ENCODE measurements around the gene CD34.
A peak's percentile ranks its signal among the peaks of the same experiment; 100 is the strongest.

Gene CD34

DNA sequence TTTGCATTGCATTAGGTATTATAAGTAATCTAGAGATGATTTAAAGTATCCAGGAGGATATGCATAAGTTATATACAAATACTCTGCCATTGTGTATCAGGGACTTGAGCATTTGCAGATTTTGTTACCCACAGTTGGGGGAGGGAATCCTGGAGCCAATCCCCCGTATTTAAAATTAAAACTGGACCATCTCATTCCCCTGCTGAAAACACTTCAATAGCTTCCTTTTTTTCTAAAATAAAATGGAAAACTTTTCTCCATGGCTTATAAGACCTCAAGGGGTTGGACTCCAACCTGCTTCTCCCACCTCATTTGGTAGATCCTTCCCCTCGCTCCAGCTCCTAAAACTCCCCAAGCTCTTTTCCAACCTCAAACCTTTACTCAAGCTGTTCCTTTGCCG, 10.4 kb upstream of the CD34 start:
- Histone ChIP-seq H3K27ac (ENCODE audit: low read length) (no peak overlapping the region), H3K4me1 (ENCODE audit: low read length) (peaks cover 45% of the 10 kb centered on the region), H3K9ac (ENCODE audit: low read length) (no peak overlapping the region), H3K27me3 (ENCODE audit: low read depth, low read length) (peaks cover 6% of the 10 kb centered on the region; the same call in 1 of the 2 replicates), H2AFZ (ENCODE audit: low read depth, low read length) (no peak overlapping the region), H3K36me3 (replicated peaks; ENCODE audit: low read depth, low read length) (no peaks in the 10 kb centered on the region), H4K20me1 (ENCODE audit: insufficient read depth, low read length) (no peaks in the 10 kb centered on the region), H3K79me2 (ENCODE audit: low read length) (no peaks in the 10 kb centered on the region), H3K9me3 (ENCODE audit: insufficient read depth, low read length) (no peaks in the 10 kb centered on the region), H3K4me3 (ENCODE audit: low read length) (no peak overlapping the region), H3K4me2 (ENCODE audit: low read length) (no peak overlapping the region)
- TF ChIP-seq EZH2phosphoT487 (IDR thresholded peaks at IDR 0.05; ENCODE audit: low read depth), result no peak
- TF ChIP-seq, protein P1, sequence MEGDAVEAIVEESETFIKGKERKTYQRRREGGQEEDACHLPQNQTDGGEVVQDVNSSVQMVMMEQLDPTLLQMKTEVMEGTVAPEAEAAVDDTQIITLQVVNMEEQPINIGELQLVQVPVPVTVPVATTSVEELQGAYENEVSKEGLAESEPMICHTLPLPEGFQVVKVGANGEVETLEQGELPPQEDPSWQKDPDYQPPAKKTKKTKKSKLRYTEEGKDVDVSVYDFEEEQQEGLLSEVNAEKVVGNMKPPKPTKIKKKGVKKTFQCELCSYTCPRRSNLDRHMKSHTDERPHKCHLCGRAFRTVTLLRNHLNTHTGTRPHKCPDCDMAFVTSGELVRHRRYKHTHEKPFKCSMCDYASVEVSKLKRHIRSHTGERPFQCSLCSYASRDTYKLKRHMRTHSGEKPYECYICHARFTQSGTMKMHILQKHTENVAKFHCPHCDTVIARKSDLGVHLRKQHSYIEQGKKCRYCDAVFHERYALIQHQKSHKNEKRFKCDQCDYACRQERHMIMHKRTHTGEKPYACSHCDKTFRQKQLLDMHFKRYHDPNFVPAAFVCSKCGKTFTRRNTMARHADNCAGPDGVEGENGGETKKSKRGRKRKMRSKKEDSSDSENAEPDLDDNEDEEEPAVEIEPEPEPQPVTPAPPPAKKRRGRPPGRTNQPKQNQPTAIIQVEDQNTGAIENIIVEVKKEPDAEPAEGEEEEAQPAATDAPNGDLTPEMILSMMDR (IDR thresholded peaks at IDR 0.05; ENCODE audit: low read depth, low read length), result no peak

GRCh38 chr1:207920444-207921021, 9.6 kb upstream of the CD34 start:
- Histone ChIP-seq H3K4me2 (ENCODE audit: low read length) (no peak overlapping the region), H3K79me2 (ENCODE audit: low read length) (no peaks in the 10 kb centered on the region)

DNA sequence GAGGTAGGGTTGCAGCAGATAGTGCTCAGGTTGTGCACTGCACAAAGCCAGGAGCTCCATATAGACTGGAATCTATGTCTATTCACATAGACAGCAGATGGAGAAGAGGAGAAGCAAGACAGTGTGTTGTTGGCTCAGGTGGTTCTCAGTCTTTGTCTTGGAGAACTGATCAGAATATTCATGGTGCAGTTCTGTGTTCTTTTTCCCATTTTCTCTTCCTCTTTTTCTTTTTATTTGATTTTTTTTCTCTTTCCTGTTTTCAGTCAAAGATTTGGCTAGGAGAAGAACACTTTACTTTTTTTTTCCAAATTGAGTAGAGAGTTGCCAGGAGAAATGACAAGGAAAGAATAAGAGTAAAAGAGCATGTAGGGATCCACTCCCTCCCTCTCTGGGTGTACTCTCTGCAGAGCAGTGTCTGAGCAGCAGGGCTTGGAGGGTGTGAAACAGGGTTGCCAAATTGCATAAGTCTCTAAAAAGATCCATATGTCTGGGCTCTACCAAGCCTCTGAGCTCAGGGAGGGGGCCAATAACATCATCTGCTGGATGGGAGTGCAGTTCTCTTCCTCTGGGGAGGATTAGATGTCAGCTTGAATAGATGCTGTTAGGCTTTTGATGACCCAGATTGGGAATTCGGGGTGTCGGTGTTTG, 8.7 kb upstream of the CD34 start:
- H3K4me2 ChIP-seq (ENCODE audit: low read length), result peak overlapping the region; percentile 64
- peak overlapping the region; percentile 11; the same call in 1 of the 2 replicates for H3K4me3 ChIP-seq (ENCODE audit: low read length)
- H3K9me3 ChIP-seq (ENCODE audit: insufficient read depth, low read length), result no peaks in the 10 kb centered on the region
- H2AFZ ChIP-seq (ENCODE audit: low read depth, low read length), result no peak overlapping the region
- H3K4me1 ChIP-seq (ENCODE audit: low read length), result peaks cover 39% of the 10 kb centered on the region
- H3K27ac ChIP-seq (ENCODE audit: low read length), result peak overlapping the region; percentile 23; the same call in 1 of the 2 replicates
- H3K9ac ChIP-seq (ENCODE audit: low read length), result no peak overlapping the region
- H3K79me2 ChIP-seq (ENCODE audit: low read length), result no peaks in the 10 kb centered on the region
- H3K36me3 ChIP-seq (replicated peaks; ENCODE audit: low read depth, low read length), result no peaks in the 10 kb centered on the region
- peaks cover 6% of the 10 kb centered on the region; the same call in 1 of the 2 replicates for H3K27me3 ChIP-seq (ENCODE audit: low read depth, low read length)
- no peaks in the 10 kb centered on the region for H4K20me1 ChIP-seq (ENCODE audit: insufficient read depth, low read length)
- no peak for TF ChIP-seq EZH2phosphoT487 (IDR thresholded peaks at IDR 0.05; ENCODE audit: low read depth)
- TF ChIP-seq, protein P1 (IDR thresholded peaks at IDR 0.05; ENCODE audit: low read depth, low read length), result no peak

More at GRCh38 chr1:207920444-207921021, 9.6 kb upstream of the CD34 start:
- H3K27me3 ChIP-seq (ENCODE audit: low read depth, low read length), result peaks cover 6% of the 10 kb centered on the region; the same call in 1 of the 2 replicates
- no peaks in the 10 kb centered on the region for H3K36me3 ChIP-seq (replicated peaks; ENCODE audit: low read depth, low read length)
- no peak overlapping the region for H3K9ac ChIP-seq (ENCODE audit: low read length)
- H3K4me3 ChIP-seq (ENCODE audit: low read length), result no peak overlapping the region
- H3K9me3 ChIP-seq (ENCODE audit: insufficient read depth, low read length), result no peaks in the 10 kb centered on the region
- H4K20me1 ChIP-seq (ENCODE audit: insufficient read depth, low read length), result no peaks in the 10 kb centered on the region
- TF ChIP-seq, protein P1 (IDR thresholded peaks at IDR 0.05; ENCODE audit: low read depth, low read length), result no peak
- TF ChIP-seq EZH2phosphoT487 (IDR thresholded peaks at IDR 0.05; ENCODE audit: low read depth), result no peak
- no peak overlapping the region for H2AFZ ChIP-seq (ENCODE audit: low read depth, low read length)
- H3K4me1 ChIP-seq (ENCODE audit: low read length), result peaks cover 41% of the 10 kb centered on the region
- H3K27ac ChIP-seq (ENCODE audit: low read length), result no peak overlapping the region

DNA sequence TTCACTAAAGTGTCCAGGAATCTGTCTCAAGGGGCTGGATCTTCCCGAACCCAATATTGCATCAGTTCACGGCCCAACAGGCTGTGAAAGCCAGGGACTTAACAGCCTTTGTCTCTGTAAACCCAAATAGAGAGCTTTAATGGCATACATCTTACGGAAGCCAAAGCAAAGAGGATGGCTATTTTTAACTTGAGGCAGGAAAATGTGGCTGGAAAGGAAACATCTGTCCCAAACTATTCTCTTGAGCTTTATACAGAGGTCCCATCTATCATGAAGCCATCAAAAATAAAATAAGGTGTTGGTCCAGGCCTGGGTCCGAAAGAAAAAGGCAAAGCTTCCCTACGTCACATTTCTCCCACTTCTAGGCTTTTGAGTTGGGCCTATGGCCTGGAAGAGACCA, 7.7 kb upstream of the CD34 start:
- no peaks in the 10 kb centered on the region for H3K9me3 ChIP-seq (ENCODE audit: insufficient read depth, low read length)
- no peaks in the 10 kb centered on the region for H3K36me3 ChIP-seq (replicated peaks; ENCODE audit: low read depth, low read length)
- H4K20me1 ChIP-seq (ENCODE audit: insufficient read depth, low read length), result no peaks in the 10 kb centered on the region
- H3K79me2 ChIP-seq (ENCODE audit: low read length), result no peaks in the 10 kb centered on the region
- no peak overlapping the region for H3K4me2 ChIP-seq (ENCODE audit: low read length)
- H3K27me3 ChIP-seq (ENCODE audit: low read depth, low read length), result peaks cover 6% of the 10 kb centered on the region; the same call in 1 of the 2 replicates
- H3K4me3 ChIP-seq (ENCODE audit: low read length), result no peak overlapping the region
- TF ChIP-seq, protein P1 (IDR thresholded peaks at IDR 0.05; ENCODE audit: low read depth, low read length), result no peak
- TF ChIP-seq EZH2phosphoT487 (IDR thresholded peaks at IDR 0.05; ENCODE audit: low read depth), result no peak
- H3K9ac ChIP-seq (ENCODE audit: low read length), result no peak overlapping the region
- H2AFZ ChIP-seq (ENCODE audit: low read depth, low read length), result no peak overlapping the region
- no peak overlapping the region for H3K27ac ChIP-seq (ENCODE audit: low read length)
- H3K4me1 ChIP-seq (ENCODE audit: low read length), result peaks cover 28% of the 10 kb centered on the region
